PFSK-1 (cell line): Measurements from ENCODE around the gene PRKCG.

Source experiments
- FOXP2 ChIP-seq: optimal IDR thresholded peaks from 2 replicates; pipeline ENCODE3; 2011; ENCODE audit warnings: borderline replicate concordance, control low read depth, inconsistent platforms; ENCODE audit not compliant: insufficient read depth; ENCODE audit errors: extremely low read length, extremely low read depth
- POLR2AphosphoS5 ChIP-seq: IDR thresholded peaks from 2 replicates; pipeline ENCODE4 v1.6.1; 2012; ENCODE audit warnings: low read depth, mild to moderate bottlenecking, control low read depth, low read length, moderate library complexity
- REST ChIP-seq, 2 experiments: IDR thresholded peaks; 2 replicates each; pipeline versions ENCODE4 v1.6.1 to v1.8.0; 2011 to 2012; ENCODE audit warnings: low read depth in 2 of 2, low read length in 2 of 2, control low read depth in 1 of 2, inconsistent platforms in 1 of 2, mild to moderate bottlenecking in 1 of 2, moderate library complexity in 1 of 2; ENCODE audit not compliant: insufficient read depth in 1 of 2
- SIN3A ChIP-seq: IDR thresholded peaks from 2 replicates; pipeline ENCODE4 v1.6.1; 2012; ENCODE audit warnings: mild to moderate bottlenecking, low read length, moderate library complexity, borderline replicate concordance; ENCODE audit not compliant: insufficient read depth
- TAF1 ChIP-seq: IDR thresholded peaks from 2 replicates; pipeline ENCODE4 v1.6.1; 2012; ENCODE audit warnings: low read length, control low read depth, borderline replicate concordance; ENCODE audit not compliant: insufficient read depth

PRKCG gene

DNA sequence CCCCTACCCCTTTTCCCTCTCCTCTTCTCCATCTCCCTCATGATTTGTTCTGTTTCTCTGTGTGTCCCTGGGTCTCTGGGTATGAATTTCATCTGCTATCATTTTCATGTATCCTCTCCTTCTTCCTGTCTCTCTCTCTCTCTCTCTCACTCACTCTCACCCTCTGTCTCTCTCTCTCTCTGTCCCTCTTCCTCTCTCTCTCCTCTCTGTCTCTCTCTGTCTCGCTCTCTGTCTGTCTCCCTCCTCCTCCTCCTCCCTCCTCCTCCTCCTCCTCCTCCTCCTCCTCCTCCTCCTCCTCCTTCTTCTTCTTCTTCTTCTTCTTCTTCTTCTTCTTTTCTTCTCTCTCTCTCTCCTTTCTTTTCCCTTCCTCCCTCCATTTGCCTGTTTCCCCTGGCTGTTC is 23.8 kb downstream of the PRKCG start:
- TF ChIP-seq FOXP2 (no peak), TAF1 (no peak), SIN3A (no peak), POLR2AphosphoS5 (no peak), REST (IDR thresholded peaks at IDR 0.05; ENCODE audit: insufficient read depth in 1 of 2, low read depth in 2 of 2, low read length in 2 of 2) (no peak)

- TF ChIP-seq SIN3A (no peak), REST (IDR thresholded peaks at IDR 0.05; ENCODE audit: insufficient read depth in 1 of 2, low read depth in 2 of 2, low read length in 2 of 2) (no peak), FOXP2 (no peak), POLR2AphosphoS5 (no peak), TAF1 (no peak)
These were observed 24.5 kb downstream of the PRKCG start for GRCh38 chr19:53906211-53907192.

DNA sequence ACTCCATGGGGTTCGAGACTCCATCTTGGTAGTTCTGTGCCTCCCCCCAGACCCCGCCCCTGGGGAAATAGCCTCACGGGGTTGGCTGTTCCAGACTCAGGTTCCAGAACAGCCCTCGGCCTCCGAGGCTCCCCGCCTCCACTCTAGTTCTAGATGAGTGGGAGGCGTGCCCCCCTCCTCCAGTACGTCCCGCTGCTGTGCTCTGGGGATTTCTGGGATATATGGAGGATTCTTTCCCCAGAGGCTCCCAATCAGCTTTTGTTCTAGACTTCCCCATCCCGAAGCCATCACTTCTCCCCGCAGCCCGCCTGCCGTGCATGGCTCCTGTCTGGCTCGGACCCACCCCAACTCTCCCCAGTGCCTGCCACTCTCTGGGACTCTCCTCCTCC is 25.2 kb downstream of the PRKCG start:
- TF ChIP-seq REST (IDR thresholded peaks at IDR 0.05; ENCODE audit: insufficient read depth in 1 of 2, low read depth in 2 of 2, low read length in 2 of 2) (no peak), SIN3A (no peak), TAF1 (no peak), FOXP2 (no peak)

GRCh38 chr19:53907690-53908089 is 25.7 kb downstream of the PRKCG start:
- TF ChIP-seq TAF1 (no peak), FOXP2 (no peak), POLR2AphosphoS5 (no peak), SIN3A (no peak), REST (IDR thresholded peaks at IDR 0.05; ENCODE audit: insufficient read depth in 1 of 2, low read depth in 2 of 2, low read length in 2 of 2) (no peak)
